ENCODE data around the gene LGALS7.

LGALS7 gene

DNA sequence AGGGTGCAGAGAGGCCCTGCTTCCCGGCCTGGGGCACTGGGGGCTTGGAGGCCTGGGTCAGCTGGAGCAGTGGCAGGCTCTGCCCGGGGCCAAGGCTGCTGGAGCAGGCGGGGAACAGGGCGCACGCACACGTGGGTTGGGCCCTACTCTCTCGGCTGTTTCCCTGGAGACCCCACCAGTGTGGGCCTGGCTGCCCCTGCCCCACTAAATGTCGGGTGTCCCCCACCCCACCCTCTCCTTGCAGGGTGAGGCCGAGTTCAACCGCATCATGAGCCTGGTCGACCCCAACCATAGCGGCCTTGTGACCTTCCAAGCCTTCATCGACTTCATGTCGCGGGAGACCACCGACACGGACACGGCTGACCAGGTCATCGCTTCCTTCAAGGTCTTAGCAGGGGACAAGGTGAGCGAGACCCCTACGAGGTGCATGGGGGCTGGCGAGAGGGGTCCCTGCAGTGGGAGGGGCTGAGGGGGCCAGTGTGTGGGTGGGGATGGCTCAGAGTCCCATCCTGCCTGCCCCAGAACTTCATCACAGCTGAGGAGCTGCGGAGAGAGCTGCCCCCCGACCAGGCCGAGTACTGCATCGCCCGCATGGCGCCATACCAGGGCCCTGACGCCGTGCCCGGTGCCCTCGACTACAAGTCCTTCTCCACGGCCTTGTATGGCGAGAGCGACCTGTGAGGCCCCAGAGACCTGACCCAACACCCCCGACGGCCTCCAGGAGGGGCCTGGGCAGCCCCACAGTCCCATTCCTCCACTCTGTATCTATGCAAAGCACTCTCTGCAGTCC lies 44.4 kb downstream of the LGALS7 start:
- no peak for FAIRE-seq
- DNase-seq (ENCODE audit: insufficient read length, low spot score): no peak

DNA sequence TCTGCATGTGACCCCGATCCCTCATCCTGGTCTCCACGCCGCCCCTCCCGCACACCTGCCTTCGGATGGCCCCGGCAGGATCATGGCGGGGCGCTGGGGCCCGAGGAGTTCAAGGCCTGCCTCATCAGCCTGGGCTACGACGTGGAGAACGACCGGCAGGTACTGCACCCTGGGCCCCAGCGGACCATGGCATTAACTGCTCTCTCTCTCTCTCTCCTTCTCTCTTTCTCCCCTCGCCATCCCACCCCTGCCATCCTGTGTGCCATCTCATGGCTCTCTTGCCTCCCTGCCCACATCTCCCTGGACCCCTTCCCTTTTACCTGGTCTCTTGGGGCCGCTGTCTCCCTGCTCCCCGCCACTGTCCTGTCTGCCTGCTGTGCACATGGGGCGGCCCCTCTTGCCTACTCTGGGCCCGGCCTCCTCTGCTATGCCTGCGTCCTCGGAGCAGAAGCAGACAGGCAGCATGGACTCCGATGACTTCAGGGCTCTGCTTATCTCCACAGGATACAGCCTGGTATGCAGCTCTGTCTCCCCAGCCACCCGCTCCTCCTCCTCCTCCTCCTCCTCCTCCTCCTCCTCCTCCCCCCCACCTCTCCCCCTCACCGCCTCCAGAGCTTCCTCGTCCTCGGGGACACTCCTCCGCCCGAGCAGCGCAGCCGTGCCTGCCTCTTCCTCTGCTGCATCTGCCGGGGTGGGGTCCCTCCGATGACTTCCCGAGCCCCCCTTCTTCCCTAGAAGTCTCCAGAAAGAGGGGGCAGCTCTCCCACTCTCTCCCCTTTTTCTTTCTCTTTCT lies 45.3 kb downstream of the LGALS7 start:
- DNase-seq (ENCODE audit: insufficient read length, low spot score): no peak

DNA sequence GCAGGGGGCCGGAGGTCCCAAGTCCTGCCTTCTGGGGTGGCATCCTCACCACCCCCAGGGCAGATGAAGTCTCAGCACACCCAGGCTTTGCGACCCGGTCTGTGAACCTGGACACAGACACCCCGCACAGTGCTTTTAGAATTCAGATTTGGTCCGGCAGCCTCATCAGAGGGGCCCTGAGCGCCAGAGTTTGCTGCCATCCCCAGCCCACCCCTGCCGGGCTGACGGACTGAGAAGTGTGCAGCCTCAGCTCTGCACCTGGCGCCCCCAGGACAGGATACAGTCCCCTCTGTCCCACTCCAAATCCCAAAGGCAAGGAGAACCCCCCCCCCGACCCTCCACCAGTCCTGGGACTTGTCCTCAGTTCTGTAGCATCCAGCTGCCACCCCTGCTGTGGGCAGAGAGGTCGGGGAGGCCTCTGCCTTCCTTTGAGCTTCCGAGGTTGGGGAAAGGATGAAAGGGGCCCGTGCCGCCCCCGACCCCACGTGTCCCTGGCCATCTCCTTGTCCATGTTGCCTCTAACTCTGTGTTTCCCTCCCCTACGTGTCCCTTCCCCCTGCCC lies 45.9 kb downstream of the LGALS7 start:
- FAIRE-seq: no peak
- DNase-seq (ENCODE audit: insufficient read length, low spot score): no peak

More for the DNA sequence above, 45.3 kb downstream of the LGALS7 start:
- FAIRE-seq: no peak

DNA sequence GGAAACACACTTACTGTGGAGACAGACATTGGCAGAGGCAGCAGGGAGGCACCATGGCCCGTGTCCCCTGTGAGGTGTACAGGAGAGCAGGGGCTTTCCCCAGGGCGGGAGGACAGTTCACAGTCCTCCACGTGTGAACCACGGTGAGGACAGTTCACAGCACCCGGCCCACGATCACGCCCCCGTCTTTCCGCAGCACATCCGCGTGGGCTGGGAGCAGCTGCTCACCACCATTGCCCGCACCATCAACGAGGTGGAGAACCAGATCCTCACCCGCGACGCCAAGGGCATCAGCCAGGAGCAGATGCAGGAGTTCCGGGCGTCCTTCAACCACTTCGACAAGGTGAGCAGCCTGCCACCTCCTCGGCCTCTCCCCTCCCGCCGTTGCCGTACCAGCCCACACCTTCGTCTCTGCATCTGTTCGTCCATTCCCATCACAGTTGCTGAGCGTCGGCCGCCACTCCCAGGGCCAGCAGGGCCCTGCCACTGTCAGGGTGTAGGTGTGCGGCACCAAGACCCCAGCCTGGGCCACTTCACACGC lies 46.5 kb downstream of the LGALS7 start:
- no peak for FAIRE-seq
- no peak for DNase-seq (ENCODE audit: insufficient read length, low spot score)

DNA sequence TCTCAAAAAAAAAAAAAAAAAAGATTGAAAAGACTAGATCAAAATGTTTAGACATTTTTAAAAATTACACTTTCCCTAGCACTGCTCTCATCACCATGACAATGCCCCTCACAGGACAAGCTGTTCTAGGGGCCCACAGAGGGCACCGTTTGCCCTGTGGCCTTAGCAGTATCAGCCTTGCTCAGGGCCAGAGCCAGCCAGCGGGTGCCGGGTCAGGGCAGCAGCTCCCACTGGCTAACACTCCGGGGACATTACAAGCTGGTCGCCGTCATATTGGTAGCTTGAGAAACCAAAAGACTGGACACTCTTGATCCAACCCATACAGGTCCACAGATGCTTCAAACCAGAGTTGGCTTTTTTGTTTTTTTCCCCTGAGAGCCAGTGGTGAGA lies 47.0 kb downstream of the LGALS7 start:
- DNase-seq (ENCODE audit: insufficient read length, low spot score) (no peak), FAIRE-seq (no peak)

DNA sequence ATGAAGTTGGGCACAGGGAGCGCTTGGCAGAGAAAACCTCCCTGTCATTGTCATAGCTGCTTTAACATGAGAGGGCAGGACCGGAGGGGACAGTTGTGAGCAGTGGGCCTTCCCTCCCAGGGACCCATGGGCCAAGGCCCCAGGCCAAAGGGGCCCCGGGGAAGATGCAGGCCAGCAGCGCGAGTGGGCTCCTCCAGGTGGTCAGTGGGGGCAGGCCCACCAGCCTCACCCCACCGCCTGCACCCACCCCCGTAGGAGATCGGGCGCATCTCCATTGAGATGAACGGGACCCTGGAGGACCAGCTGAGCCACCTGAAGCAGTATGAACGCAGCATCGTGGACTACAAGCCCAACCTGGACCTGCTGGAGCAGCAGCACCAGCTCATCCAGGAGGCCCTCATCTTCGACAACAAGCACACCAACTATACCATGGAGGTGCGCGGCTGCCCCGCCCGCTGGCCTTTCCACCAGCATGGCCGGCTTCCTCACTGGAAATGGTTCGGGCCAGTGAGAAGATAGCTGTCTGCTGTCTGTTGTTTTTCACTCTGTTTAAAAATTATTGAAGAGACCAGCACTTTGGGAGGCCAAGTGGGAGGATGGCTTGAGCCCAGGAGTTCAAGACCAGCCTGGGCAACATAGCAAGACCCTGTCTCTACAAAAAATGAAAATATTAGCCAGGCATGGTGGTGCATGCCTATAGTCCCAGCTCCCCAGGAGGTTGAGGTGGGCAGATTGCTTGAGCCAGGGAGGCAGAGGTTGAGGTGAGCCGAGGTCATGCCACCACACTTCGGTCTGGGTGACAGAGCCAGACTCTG lies 47.6 kb downstream of the LGALS7 start:
- no peak for DNase-seq (ENCODE audit: insufficient read length, low spot score)
- no peak for FAIRE-seq

DNA sequence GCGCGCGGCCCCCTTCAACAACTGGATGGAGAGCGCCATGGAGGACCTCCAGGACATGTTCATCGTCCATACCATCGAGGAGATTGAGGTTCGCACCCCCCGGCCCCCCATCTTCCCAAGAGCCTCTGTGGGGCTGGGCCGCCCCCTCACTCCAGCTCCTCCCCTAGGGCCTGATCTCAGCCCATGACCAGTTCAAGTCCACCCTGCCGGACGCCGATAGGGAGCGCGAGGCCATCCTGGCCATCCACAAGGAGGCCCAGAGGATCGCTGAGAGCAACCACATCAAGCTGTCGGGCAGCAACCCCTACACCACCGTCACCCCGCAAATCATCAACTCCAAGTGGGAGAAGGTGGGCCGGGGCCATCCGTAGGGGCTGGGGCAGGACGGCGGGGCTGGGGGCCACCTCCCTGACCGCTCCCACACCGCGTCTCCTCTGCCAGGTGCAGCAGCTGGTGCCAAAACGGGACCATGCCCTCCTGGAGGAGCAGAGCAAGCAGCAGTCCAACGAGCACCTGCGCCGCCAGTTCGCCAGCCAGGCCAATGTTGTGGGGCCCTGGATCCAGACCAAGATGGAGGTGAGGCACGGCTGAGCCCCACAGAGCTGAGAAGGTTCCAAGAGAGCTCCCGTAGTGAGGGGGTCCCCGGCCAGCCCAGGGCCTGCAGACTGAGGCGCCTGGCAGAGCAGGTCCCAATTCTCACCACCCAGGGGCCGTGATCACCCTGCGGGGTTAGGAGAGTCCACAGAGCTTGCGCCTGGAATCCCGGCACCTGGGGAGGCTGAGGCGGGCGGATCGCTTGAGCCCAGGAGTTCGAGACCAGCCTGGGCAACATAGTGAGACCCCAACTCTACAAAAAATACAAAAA lies 49.1 kb downstream of the LGALS7 start:
- DNase-seq (ENCODE audit: insufficient read length, low spot score) (no peak), FAIRE-seq (no peak)

DNA sequence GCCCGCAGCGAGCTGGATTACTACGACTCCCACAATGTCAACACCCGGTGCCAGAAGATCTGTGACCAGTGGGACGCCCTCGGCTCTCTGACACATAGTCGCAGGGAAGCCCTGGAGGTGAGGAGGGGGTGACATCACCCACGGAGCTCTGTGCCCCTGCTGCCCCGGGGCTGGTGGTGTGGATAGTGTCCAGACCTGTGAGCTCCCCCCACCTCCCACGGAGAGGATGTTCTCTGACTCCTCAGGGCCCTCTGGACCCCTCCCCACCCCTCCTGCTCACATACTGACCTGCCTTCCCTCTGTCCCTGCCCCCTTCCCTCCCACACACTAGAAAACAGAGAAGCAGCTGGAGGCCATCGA lies 49.7 kb downstream of the LGALS7 start:
- DNase-seq (ENCODE audit: insufficient read length, low spot score) (no peak), FAIRE-seq (no peak)

DNA sequence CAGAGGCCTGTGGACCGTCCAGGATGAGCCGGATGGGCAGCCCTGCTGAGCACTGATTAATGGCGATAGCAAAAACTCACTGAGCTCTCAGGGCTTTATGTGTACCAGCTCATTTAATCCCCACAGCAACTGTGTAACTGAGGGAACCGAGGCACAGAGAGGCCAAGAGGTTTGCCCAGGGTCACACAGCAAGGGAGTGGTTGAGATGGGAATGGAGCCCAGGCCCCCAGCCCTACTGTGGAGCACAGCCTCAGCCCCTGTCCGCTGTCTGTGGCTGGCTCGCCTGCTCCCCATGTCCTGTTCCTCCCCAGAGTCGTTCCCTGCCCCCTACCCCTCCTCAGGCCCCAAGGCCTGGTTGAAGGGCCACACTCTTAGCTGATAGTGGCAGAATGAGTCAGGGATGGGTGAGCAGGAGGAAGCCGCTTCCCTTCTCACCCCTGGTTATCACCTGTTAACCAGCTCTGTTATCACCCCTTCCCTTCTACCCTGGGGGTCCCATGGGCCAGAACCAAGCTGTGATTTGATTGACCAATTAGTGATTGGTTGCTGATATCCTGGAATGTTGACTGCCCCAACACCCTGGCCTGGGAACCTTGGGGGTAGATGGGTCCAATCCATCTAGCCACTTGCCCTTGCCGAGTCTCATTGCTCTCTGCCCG lies 50.2 kb downstream of the LGALS7 start:
- FAIRE-seq: no peak
- DNase-seq (ENCODE audit: insufficient read length, low spot score): no peak

DNA sequence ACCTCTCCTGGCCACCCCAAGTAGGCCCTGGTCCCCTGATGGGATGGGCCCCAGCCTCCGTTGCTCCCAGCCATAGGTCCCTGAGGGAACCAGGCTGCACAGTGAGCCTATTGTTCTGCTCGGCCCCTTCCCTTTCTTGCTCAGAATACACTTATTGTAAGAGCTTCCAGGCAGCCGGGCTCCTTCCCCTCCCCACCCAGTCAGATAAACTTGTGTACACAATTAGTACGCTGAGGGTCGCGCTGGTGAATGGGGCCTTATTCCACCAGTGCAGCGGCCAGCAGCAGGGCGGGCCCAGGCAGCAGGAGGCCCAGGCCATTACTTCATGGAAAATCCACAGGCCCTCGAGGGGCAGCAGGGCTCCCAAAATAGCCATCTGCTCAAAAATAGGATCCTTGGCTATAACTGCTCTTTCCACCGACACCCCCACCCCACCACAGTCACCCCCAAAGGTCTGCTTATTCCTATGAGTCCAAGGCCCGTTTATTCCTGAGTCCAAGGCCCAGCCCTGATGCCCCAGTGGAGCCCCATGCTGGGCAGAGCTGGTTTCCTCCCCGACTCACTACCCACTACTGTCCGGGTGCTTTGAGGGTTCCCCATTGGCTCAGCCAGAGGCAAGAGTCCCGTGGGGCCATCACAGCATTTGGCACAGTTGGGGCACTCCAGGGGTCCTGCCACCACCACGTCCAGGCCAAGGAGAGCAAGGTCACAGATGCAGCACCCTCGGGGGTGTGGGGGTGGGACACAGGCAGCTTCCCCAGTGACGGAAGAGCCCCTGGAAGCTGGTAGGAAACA lies 51.1 kb downstream of the LGALS7 start:
- no peak for DNase-seq (ENCODE audit: insufficient read length, low spot score)
- FAIRE-seq: no peak

DNA sequence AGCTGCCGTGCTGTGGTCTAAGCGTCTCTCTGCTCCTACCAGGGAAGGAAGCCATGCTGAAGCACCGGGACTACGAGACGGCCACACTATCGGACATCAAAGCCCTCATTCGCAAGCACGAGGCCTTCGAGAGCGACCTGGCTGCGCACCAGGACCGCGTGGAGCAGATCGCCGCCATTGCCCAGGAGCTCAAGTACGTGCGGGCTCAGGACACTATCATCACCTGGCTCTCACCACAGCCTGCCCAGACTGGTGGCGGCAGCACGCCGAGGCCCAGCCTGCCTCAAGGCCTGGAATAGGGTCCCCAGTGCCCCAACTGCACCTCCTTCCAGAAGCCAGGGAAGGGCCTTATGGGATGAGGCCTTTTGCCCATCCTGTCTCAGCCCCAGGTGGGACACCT lies 51.8 kb downstream of the LGALS7 start:
- FAIRE-seq (no peak), DNase-seq (ENCODE audit: insufficient read length, low spot score) (no peak)

Data from HTR-8/SVneo (cell line).